HepG2 (cell line): ENCODE measurements around the gene CAPN10. TPM values are rescaled to one million over a fixed set of nuclear protein-coding genes. Genes with fewer than 3 reads are reported as not detected.

Experiments
- ATM ChIP-seq: fragments of 450-650 bp; IDR thresholded peaks from 2 replicates; pipeline ENCODE4 v1.7.1; 2017; ENCODE audit warnings: mild to moderate bottlenecking, borderline replicate concordance
- ETS1 ChIP-seq: sonication (generic); formaldehyde crosslinking; IDR thresholded peaks from 2 replicates; pipeline ENCODE4 v1.4.0; 2020; ENCODE audit warnings: missing genetic modification reagents
- HMGXB4 ChIP-seq, 2 experiments: sonication (generic) in 1 of 2; formaldehyde crosslinking in 1 of 2; IDR thresholded peaks; 2 replicates each; pipeline versions ENCODE4 v1.4.0 to v1.6.1; 2018 to 2020; ENCODE audit warnings: missing genetic modification reagents in 2 of 2, borderline replicate concordance in 1 of 2, low read depth in 1 of 2, mild to moderate bottlenecking in 1 of 2, missing biosample characterization in 1 of 2
- HNRNPLL ChIP-seq: fragments of 200-400 bp; formaldehyde crosslinking; IDR thresholded peaks from 2 replicates; pipeline ENCODE4 v1.6.1; 2017; ENCODE audit warnings: mild to moderate bottlenecking, low read depth, low read length; ENCODE audit not compliant: poor library complexity, severe bottlenecking
- ISX ChIP-seq: sonication (generic); formaldehyde crosslinking; conservative IDR thresholded peaks from 2 replicates; pipeline ENCODE4 v1.5.0; 2020; ENCODE audit warnings: missing genetic modification reagents
- KDM2A ChIP-seq: sonication (generic); formaldehyde crosslinking; IDR thresholded peaks from 2 replicates; pipeline ENCODE4 v1.4.0; 2020; ENCODE audit warnings: low read depth, missing genetic modification reagents, borderline replicate concordance
- MAZ ChIP-seq, 2 experiments: sonication (generic) in 1 of 2; formaldehyde crosslinking in 1 of 2; IDR thresholded peaks; 2 replicates each; pipeline versions ENCODE4 v1.5.0 to v1.6.1; 2012 to 2020; ENCODE audit warnings: low read depth in 2 of 2, mild to moderate bottlenecking in 2 of 2, borderline replicate concordance in 1 of 2, improper control_type of control experiment in 1 of 2, low read length in 1 of 2, missing genetic modification reagents in 1 of 2, moderate library complexity in 1 of 2
- PCBP1 ChIP-seq: fragments of 200-400 bp; formaldehyde crosslinking; IDR thresholded peaks from 2 replicates; pipeline ENCODE4 v1.6.1; 2017; ENCODE audit warnings: mild to moderate bottlenecking, low read depth, low read length, borderline replicate concordance
- PCBP2 ChIP-seq: fragments of 200-400 bp; formaldehyde crosslinking; optimal IDR thresholded peaks from 2 replicates; pipeline ENCODE3; 2018; ENCODE audit warnings: low read length, low read depth; ENCODE audit not compliant: poor library complexity, severe bottlenecking
- POLR2AphosphoS2 ChIP-seq: IDR thresholded peaks from 2 replicates; pipeline ENCODE4 v1.6.1; 2011; ENCODE audit warnings: low read depth, low read length, improper control_type of control experiment
- RAD21 ChIP-seq: fragments of 450-650 bp; formaldehyde crosslinking; IDR thresholded peaks from 2 replicates; pipeline ENCODE4 v1.5.0; 2020; ENCODE audit warnings: mild to moderate bottlenecking
- SMC3 ChIP-seq: IDR thresholded peaks from 2 replicates; pipeline ENCODE4 v1.6.1; 2011; ENCODE audit warnings: low read length, improper control_type of control experiment
- ZNF331 ChIP-seq: sonication (generic); formaldehyde crosslinking; IDR thresholded peaks from 2 replicates; pipeline ENCODE4 v1.4.0; 2020; ENCODE audit warnings: missing genetic modification reagents
- ZNF512 ChIP-seq: sonication (generic); formaldehyde crosslinking; IDR thresholded peaks from 2 replicates; pipeline ENCODE4 v1.4.0; 2020; ENCODE audit warnings: mild to moderate bottlenecking, missing genetic modification reagents
- ZNF639 ChIP-seq: conservative IDR thresholded peaks from 2 replicates; pipeline ENCODE4 v1.6.1; 2018; ENCODE audit warnings: missing genetic modification reagents
- ZNF687 ChIP-seq: sonication (generic); formaldehyde crosslinking; IDR thresholded peaks from 2 replicates; pipeline ENCODE4 v1.5.1; 2020; ENCODE audit warnings: mild to moderate bottlenecking, missing genetic modification reagents, moderate library complexity
- polyA plus RNA-seq, 8 experiments: library from polyadenylated mRNA; depleted of rRNA in 3 of 8; stranded (reverse) in 7 of 8; unstranded in 1 of 8; fragments of >200 nt; fragmentation: Illumina TruSeq in 4 of 8; extraction: Trizol in 4 of 8; gene quantifications; 2 replicates each; pipeline versions ENCODE4 v1.2.1 to v1.2.3, GENCODE V29; 2011 to 2016; ENCODE audit warnings: low read depth in 4 of 8, missing spikeins in 1 of 8, mixed read lengths in 1 of 8; ENCODE audit not compliant: insufficient read depth in 1 of 8
- total RNA-seq, 5 experiments: library from RNA; depleted of rRNA; stranded (reverse); fragments of >200 nt; fragmentation: Illumina TruSeq; extraction: Trizol; gene quantifications; 2 replicates each; pipeline ENCODE4 v1.2.3, GENCODE V29; 2016; ENCODE audit warnings: low read depth in 1 of 5

Gene CAPN10
- total and polyA plus RNA-seq, 2 of the 13 experiments (the other 11 are each of a cell fraction or from before 2014, with no cell fraction given) = 27.6 to 32.4 TPM

GRCh38 chr2:240640939-240641338, 54.4 kb downstream of the CAPN10 start (continued):
- TF ChIP-seq SMC3 (peak; percentile 49; the same call in 1 of the 2 replicates), PCBP1 (0 out of 2 replicates have a peak, but pooled peaks have one; percentile 75), HNRNPLL (peak; percentile 26), ZNF331 (CRISPR knock-in tag) (0 out of 2 replicates have a peak, but pooled peaks have one; percentile 26), POLR2AphosphoS2 (no peak), KDM2A (CRISPR knock-in tag) (peak; percentile 54; the same call in 1 of the 2 replicates), RAD21 (CRISPR knock-in tag) (peak; percentile 75), ATM (no peak), HMGXB4 (CRISPR knock-in tag; IDR thresholded peaks at IDR 0.05; ENCODE audit: borderline replicate concordance in 1 of 2, low read depth in 1 of 2) (0 out of 4 replicates have a peak, but pooled peaks of 1 of the 2 experiments have one; percentile 51), ETS1 (CRISPR knock-in tag) (no peak), PCBP2 (peak; percentile 37), ISX (CRISPR knock-in tag) (no peak), ZNF687 (CRISPR knock-in tag) (peak; percentile 46), ZNF512 (no peak), ZNF639 (no peak), MAZ (IDR thresholded peaks at IDR 0.05; ENCODE audit: borderline replicate concordance, low read depth, low read length) (peak; percentile 65; the same call in 1 of the 2 replicates), MAZ (CRISPR knock-in tag; IDR thresholded peaks at IDR 0.05; ENCODE audit: low read depth) (no peak)
